GM08714 (cell line): ENCODE data around the gene DNM3.

Experiments
- H3K4me3 ChIP-seq: fragments of 200-500 bp; sonication (Bioruptor generic); 2 replicates; pipeline ENCODE4 v1.5.1; 2014; ENCODE audit warnings: mild to moderate bottlenecking, low read length, inconsistent platforms
- ZNF274 ChIP-seq: IDR thresholded peaks from 2 replicates; pipeline ENCODE4 v1.6.1; 2012; ENCODE audit warnings: mild to moderate bottlenecking, low read depth, low read length

DNM3 gene

GRCh38 chr1:172394811-172395210 lies 553.5 kb downstream of the DNM3 start:
- H3K4me3 ChIP-seq: no peak overlapping the region
- TF ChIP-seq ZNF274: no peak

GRCh38 chr1:172395576-172395975 lies 554.3 kb downstream of the DNM3 start:
- no peak overlapping the region for H3K4me3 ChIP-seq
- TF ChIP-seq ZNF274: no peak

GRCh38 chr1:172397221-172397620 lies 555.9 kb downstream of the DNM3 start:
- H3K4me3 ChIP-seq: no peak overlapping the region
- no peak for TF ChIP-seq ZNF274

DNA sequence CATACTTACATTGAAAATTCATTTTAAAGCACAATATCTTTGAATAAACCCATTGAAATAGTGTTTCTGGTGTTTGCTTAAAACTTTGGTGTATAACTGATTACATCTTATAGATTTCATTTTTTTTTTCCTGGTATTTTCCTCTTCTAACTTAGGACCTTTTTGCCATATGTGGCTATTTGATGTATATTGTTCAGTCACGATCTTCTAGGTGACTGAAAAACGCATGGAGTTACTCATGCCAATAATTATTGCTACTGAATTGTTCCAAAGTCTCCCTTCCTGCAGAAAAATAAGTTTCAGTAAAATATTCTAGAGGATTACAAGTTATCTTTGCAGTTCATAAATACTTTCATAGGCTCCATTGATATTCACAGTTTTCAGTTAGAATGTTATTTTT lies 556.3 kb downstream of the DNM3 start:
- TF ChIP-seq ZNF274: no peak
- no peak overlapping the region for H3K4me3 ChIP-seq

DNA sequence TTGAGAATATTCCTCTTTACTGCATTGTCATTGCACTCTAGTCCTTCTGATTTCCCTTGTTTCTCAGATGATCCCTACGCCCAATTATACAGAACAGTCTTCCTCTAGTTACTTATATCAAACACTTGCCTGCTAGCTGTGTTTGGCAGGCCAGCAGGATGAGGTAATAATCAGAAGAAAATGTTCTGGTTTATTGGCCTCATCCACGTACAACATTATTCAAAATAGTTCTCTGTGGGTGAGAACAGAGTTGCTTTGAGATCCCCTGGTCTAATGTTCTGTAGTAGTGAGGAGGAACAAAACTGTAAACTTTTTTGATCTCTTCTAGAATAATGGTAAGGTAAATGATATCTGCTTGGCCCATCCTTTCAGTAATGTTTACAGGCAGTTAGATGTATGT lies 556.9 kb downstream of the DNM3 start:
- H3K4me3 ChIP-seq: no peak overlapping the region
- TF ChIP-seq ZNF274: no peak

- peak overlapping the region; percentile 21; the same call in 1 of the 2 replicates for H3K4me3 ChIP-seq
- TF ChIP-seq ZNF274: no peak
Measured at GRCh38 chr1:172398970-172399755, 557.9 kb downstream of the DNM3 start.

GRCh38 chr1:172399756-172400721 lies 558.7 kb downstream of the DNM3 start:
- H3K4me3 ChIP-seq: no peak overlapping the region

DNA sequence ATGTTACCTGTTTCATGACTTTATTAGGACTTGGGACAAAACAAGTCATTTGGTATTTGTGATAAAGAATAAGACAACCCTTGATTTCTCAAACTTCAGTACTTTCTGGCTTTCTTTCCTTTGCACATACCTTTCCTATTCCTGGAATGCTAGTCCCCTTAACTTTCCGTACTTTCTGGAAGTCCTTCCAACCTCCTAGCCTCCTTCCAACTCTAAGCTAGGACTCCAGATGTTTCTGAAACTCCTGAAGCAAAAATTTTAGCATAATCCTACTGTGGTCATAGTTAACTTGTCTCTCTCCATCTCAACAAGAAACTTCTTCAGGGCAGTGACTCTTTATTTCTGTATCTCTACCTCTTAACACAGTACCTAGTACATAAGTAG lies 559.4 kb downstream of the DNM3 start:
- TF ChIP-seq ZNF274: no peak
- H3K4me3 ChIP-seq: no peak overlapping the region

More at GRCh38 chr1:172399756-172400721, 558.7 kb downstream of the DNM3 start:
- TF ChIP-seq ZNF274: no peak

DNA sequence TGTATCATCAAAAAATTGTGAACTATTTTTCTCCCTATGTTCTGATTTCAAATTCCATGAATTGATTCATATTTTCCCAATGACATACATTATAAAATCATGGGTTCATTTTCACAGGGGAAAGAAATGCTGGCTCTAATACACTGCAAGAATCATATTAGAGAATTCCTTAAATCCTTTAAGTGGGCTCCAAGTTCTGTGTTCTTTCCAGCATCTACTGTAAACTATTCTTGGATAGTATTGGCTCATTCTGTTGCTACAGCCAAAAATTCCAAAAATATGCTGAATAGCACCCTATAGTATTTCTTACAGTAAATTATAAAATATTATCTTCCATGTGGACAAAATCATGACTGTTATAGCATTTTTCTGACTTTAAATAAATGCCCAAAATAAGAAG lies 560.2 kb downstream of the DNM3 start:
- no peak overlapping the region for H3K4me3 ChIP-seq
- TF ChIP-seq ZNF274: no peak

DNA sequence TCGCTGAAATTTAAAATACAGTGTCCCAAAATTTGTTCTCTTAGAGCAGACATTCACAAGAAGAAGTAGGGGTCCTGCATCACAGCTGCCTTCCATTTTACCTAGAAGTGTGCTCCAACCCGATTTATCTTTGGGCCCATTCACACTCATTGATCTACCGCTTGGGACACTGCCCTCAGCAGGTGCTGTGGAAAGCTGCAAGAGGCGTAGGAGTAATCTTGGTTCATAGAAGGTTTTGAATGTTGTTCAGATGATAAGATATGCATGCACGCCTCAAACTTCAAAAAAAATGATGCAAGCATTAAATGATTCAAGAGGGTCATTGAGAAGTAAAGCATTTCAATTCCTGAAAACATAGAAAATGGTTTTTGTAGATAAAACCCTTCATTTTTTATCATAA lies 560.6 kb downstream of the DNM3 start:
- H3K4me3 ChIP-seq: no peak overlapping the region
- TF ChIP-seq ZNF274: no peak

DNA sequence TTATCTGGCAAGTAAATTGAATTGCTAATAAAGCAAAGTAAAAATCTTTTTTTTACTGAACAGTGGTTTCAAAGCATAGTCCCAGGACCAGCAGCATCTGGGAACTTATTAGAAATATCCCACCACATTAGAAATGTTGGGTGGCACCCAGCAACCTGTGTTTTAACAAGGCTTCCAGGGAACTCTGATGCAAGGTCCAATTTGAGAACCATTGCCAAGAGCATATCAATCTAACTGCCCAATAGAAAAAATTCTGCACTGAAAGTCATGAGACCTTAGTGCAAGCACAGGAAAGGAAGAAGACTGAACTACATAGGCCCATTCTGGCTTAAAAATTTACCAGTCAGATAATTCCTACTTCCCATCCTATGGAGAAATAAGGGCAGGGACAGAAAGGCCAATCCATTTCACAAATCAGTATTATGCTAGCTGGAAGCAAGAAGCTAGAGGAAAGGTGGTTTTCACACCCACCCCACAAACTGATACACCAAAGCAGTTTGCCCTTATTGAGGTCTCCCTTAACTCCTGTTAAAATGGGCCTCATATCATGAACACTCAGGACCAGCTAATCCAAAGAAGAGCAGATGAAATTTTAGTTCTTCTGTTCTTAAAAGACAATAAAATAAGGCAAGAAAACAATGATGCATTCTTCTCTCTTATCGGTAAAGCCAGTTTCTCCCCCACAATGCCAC lies 561.7 kb downstream of the DNM3 start:
- no peak for TF ChIP-seq ZNF274
- no peak overlapping the region for H3K4me3 ChIP-seq

DNA sequence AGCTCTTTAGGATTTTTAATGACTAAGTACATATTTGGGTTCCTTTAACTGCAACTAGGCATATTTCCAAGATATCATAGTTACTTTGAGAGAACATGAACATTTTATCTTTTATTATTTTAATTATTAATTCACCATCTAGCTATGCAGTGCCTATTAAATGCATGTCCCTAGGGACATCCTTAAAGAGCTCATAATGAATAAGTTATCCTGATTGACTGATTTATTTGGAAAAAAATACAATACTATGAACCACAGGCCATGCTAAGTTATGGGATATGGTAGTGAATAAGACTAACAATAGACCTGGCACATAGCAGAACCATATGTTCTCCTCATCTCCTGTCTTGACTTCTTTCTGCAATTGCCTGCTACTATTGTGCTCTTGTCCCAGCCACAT lies 562.8 kb downstream of the DNM3 start:
- no peak for TF ChIP-seq ZNF274
- no peak overlapping the region for H3K4me3 ChIP-seq

DNA sequence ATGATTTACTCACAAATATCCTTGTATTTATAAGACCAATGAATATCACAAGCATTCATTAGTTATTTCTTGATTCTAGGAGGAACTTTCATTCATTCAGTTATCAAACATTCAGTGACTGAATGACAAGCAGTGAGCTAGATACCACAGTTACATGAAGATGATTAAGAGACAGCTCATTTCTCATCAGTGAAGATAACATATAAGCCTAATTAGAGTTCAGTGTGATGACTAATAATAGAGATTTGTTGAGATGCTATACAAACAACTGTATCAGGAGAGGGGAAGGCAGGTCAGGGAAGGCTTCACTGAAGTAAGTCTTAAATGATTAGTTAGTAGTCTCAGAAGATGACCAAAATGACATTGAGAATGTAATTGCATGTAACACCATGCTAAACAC lies 564.6 kb downstream of the DNM3 start:
- TF ChIP-seq ZNF274: no peak
- no peak overlapping the region for H3K4me3 ChIP-seq

DNA sequence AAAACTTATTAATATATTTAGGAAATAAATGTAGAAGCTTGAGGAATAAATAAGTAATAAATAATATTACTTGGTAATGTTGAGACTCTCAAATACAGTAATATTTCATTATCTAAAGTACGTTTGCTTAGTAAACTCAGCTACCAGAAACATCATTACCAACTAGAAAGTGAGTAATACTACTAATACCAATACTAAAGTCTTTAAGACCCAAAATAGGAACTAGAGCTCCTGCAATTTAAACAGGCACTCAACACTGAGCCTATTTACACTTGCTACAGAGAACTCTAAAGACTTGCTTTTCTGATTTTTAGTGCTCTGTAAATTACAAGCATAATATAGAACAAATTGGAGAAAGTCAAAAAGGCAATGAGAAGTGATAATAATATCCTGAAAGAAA lies 565.7 kb downstream of the DNM3 start:
- H3K4me3 ChIP-seq: no peak overlapping the region
- no peak for TF ChIP-seq ZNF274

- TF ChIP-seq ZNF274: no peak
- no peak overlapping the region for H3K4me3 ChIP-seq
Measured at GRCh38 chr1:172408958-172409357, 567.7 kb downstream of the DNM3 start.
